GM12874 (cell line): ENCODE results near the gene MUSTN1.

ENCODE experiments used
- TF ChIP-seq, protein P1 (sequence below): IDR thresholded peaks from 2 replicates; pipeline ENCODE4 v1.5.1; 2011; ENCODE audit warnings: low read depth, mild to moderate bottlenecking, control low read depth, low read length, moderate library complexity; ENCODE audit not compliant: insufficient read depth

The MUSTN1 gene

DNA sequence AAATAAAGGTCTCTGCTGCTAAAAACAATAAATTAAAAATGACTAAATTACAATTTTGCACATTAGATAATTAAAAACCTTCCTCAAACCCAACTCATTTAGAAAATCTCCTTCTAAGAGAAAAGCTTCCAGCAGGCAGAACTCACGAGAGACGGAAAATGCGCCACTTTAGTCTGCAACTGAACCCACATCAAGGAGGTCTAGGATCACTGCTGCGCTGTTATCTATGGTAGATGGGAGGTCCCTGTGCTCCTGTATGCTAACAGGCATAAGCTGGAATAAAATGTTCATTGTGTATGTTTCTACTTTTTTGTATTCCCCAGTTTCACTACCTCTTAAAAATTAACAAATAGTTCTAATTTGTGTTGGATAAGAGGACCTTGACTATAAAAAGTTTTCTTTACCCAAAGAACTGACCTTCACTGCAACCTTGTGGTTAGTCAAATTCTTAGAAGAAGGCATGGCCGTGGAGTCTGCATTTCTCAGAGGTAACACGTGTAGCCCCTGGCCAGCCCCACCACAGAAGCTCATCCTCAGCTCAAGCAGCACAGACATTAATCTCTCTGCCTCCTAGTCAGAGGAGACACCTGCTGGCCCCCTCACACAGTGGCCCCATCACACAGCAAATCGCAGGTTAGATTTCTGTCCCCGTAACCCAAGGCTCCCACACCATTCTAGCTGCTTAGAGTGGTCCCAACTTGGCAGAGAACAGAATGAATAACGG lies 40.2 kb upstream of the MUSTN1 start:
- TF ChIP-seq, protein P1, sequence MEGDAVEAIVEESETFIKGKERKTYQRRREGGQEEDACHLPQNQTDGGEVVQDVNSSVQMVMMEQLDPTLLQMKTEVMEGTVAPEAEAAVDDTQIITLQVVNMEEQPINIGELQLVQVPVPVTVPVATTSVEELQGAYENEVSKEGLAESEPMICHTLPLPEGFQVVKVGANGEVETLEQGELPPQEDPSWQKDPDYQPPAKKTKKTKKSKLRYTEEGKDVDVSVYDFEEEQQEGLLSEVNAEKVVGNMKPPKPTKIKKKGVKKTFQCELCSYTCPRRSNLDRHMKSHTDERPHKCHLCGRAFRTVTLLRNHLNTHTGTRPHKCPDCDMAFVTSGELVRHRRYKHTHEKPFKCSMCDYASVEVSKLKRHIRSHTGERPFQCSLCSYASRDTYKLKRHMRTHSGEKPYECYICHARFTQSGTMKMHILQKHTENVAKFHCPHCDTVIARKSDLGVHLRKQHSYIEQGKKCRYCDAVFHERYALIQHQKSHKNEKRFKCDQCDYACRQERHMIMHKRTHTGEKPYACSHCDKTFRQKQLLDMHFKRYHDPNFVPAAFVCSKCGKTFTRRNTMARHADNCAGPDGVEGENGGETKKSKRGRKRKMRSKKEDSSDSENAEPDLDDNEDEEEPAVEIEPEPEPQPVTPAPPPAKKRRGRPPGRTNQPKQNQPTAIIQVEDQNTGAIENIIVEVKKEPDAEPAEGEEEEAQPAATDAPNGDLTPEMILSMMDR: no peak

DNA sequence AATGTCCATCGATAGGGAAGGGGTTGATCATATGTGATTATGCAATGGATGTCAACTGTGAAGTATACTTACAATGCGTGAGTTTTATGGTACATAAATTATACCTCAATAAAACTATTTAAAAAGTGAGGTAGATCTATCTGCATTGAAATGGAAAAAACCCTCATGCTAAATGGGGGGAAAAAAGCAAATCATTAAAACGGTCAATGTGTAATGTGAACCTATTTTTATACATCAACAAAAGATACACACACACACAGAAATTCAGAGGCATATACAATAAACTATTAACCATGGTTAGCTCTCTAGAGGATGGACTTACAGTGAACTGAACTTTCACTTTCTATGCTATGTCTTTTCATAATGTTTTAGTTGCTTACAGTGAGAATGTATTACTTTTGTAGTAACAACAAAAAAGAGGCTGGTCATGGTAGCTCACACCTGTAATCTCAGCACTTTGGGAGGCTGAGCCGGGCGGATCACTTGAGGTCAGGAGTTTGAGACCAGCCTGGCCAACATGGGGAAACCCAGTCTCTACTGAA lies 39.4 kb upstream of the MUSTN1 start:
- TF ChIP-seq, protein P1: no peak

DNA sequence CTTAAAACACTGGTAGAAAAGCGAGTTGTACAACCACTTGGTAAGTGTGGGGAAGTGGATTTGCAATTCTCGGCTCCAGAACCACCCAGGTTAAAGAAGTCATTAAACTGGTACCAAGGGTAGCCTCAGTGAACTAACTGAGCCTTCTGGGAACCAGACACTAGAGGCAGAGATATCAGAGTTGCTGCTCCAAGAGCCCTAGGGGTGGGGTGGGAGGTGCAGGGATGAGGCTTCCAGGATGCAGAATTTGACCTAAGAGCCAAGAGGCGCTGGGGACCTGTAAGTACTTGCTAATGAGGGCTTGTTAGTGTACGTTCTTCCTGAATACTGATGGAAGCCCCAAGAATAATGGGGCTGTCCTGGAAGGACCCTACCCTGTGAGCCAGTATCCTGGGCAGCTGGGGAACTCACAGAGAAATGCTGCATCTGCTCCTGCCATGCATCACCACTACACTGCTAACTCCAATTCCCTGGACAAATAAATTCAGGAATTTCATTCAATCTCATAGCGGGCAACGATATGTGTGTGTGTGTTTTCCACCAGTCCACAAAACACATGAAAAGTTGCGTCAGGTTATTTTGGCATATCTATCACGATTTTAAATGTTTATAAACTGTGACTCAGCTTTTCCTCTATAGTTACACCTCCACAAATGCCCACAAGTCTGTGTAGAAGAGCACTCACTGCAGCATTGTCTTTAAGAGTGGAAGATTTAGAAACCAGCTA lies 38.8 kb upstream of the MUSTN1 start:
- TF ChIP-seq, protein P1: no peak

DNA sequence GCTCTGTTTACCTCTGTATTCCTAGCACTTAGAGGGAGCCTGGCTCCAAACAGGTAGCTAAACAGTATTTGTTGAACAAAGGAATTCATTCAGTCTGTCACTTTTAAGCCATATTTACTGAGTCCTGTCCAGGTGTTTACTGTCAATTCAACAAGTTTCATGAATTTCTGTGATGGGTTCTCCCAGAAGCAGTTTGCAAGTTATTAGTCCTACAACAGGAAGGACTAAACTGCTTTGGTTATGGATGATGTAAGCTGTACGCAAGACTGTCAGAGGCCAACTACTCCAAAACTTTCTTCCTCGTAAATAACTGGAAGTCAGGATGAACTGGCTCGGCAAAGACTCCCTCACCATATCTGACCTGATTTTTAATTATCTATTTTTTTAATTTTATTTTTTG lies 37.4 kb upstream of the MUSTN1 start:
- TF ChIP-seq, protein P1: no peak

DNA sequence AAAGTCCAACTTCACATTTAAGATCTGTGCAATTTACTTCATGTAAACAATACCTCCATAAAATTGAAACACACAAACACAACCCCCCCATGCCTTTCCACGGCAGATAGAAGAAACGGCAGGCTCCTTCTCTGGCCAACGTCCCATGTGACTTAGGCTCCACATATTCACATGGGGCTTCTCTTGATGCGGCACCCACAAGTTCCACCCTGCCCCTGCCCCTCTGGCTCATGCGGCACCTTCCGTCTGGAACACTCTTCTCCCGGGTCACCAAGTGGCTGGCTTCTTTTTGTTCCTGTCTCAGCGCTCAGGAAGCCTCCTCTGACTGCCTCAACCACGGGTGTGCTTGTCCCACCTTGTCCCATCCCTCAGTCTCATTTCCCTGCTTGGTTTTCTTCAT lies 36.9 kb upstream of the MUSTN1 start:
- TF ChIP-seq, protein P1: no peak

DNA sequence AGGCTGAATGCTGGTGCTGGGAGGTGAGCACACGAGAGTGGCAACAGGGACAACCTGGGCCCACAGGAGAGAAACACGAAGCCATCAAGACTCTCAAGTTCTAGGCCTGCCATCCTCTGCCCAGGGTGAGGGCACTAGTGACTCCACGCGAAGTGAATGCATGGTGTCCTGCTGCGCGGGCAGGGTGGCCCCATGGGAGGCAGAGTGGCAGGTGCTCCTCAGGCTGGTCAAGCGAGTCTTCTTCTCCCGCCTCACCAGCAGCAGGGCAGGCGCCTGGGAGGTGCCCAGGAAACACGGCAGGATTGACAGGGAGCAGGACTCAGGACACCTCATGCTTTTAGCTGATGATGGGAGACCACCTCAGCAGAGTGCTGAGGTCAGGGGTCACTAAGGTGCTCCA lies 35.7 kb upstream of the MUSTN1 start:
- TF ChIP-seq, protein P1: no peak

DNA sequence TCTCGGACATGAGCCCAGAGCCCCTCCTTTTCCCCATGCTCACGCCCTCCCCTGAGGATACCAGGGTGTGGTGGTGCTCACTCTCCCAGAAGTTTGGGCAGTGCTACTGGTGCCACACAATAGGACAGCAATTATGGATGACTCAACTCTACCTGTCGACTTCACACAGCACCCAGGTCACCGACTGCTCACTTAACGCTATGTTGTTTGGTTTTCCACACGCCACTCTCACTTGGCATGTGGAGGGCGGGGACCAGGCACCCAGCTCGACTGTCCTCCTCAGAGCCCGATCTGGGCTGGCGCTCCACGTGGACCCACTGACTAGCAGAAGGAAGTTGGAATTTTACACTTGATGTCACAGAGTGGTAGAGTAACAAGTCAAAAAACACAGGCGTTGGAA lies 31.6 kb upstream of the MUSTN1 start:
- TF ChIP-seq, protein P1: no peak
